GM06990 (cell line): Measurements from ENCODE around the gene SLFN12L.

ENCODE experiments used
- DNase-seq: peaks from one replicate; pipeline ENCODE4 v3.0.0-alpha.2; 2011; ENCODE audit not compliant: insufficient read length; ENCODE audit errors: extremely low read depth
- H3K27me3 ChIP-seq: replicated peaks from 2 replicates; pipeline ENCODE4 v1.6.0; 2011; ENCODE audit warnings: low read length; ENCODE audit not compliant: control insufficient read depth, insufficient read depth
- H3K36me3 ChIP-seq: 2 replicates; pipeline ENCODE4 v1.5.1; 2011; ENCODE audit warnings: low read length; ENCODE audit not compliant: control insufficient read depth, insufficient read depth
- H3K4me3 ChIP-seq: replicated peaks from 2 replicates; pipeline ENCODE4 v1.5.1; 2011; ENCODE audit warnings: low read depth, mild to moderate bottlenecking, control low read depth, low read length
- TF ChIP-seq, protein P1 (sequence below): IDR thresholded peaks from 2 replicates; pipeline ENCODE4 v1.5.1; 2011; ENCODE audit warnings: low read length, control low read depth, mild to moderate bottlenecking, inconsistent platforms; ENCODE audit not compliant: insufficient read depth, poor library complexity, severe bottlenecking

The SLFN12L gene

DNA sequence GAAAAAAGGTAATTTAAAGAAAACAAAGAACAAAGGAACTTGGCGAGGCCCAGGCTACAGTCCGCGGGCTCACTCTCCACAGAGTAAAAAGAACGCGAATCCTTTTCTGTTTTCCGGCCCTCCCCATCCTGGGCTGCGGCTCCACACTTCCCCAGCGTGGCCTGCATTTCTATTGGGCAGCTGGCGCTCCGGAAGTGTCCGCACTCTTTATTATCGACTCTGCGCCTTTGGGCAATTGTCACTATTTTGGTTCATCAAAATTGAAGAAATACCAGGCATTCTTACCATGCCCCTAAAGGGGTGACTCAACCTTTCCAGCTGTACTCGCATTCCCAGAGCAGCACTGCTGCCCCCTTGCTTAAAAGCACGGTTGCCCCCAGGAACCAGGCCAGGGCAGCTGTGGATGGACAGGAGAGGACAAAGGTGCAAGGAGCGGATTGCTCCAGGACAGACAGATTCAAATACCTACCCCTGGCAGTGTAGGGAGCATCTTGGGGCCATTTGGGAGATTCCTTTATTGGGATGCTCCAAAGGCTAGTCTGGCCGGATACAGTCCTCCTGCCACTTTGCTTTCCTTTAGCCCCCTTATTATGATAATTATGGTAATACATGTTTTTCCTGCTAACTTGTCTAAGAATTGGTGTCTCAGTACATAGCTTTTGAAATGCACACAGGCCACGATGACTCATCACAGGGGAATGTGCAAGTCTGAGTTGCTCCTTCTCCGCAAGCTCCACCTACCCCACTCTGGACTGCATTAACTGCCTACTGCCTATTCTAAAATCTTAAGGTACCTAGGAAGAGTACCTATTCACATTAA, 104.2 kb downstream of the SLFN12L start:
- DNase-seq = peak; percentile 16
- peak overlapping the region; percentile 73 for H3K4me3 ChIP-seq

DNA sequence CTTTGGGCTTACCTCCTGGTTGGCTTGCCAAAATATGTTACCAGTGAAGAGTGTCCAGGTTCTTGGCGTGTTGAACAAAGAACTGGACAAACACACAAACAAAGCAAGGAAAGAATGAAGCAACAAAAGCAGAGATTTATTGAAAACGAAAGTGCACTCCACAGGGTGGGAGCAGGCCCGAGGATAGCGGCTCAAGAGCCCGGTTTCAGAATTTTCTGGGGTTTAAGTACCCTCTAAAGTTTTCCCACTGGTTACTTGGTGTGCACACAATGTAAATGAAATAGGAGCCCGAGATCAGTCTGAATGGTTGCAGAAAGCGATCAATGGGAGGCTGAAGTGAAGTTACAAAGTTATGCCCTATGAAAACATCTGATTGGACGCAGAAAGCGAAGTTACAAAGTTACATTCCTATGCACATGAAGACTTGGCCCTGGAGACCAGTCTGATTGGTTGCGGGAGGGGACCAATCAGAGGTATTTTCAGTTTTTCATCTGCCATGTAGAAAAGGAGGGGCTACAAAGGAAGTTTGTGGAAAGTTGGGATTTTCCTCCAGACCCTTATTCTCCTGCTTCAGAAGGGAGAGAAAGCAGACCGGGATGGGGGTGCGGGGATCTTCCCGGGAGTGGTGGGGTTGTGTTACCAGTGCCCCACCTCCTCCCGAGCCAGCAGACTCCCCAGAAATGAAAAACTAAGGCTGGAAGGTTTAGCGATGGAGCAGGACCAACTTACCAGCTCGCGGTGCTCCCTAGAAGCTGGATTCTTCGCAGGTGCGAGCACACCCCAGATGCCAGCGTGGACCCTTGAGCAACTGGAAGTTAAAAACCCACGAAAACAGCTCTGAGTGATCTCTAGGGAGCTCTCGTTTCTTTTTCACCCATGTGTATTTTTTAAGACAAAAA, 105.1 kb downstream of the SLFN12L start, which contains the start of gene SLFN12:
SLFN12 (minus strand) TSS at position 325 of the 899 bp plus-strand sequence. CDS start 9,472 bp downstream, outside the sequence.
- no peaks in the 10 kb centered on the region for H3K36me3 ChIP-seq
- no peaks in the 10 kb centered on the region for H3K27me3 ChIP-seq
- TF ChIP-seq, protein P1, sequence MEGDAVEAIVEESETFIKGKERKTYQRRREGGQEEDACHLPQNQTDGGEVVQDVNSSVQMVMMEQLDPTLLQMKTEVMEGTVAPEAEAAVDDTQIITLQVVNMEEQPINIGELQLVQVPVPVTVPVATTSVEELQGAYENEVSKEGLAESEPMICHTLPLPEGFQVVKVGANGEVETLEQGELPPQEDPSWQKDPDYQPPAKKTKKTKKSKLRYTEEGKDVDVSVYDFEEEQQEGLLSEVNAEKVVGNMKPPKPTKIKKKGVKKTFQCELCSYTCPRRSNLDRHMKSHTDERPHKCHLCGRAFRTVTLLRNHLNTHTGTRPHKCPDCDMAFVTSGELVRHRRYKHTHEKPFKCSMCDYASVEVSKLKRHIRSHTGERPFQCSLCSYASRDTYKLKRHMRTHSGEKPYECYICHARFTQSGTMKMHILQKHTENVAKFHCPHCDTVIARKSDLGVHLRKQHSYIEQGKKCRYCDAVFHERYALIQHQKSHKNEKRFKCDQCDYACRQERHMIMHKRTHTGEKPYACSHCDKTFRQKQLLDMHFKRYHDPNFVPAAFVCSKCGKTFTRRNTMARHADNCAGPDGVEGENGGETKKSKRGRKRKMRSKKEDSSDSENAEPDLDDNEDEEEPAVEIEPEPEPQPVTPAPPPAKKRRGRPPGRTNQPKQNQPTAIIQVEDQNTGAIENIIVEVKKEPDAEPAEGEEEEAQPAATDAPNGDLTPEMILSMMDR = no peak
- DNase-seq = peak; percentile 44
- H3K4me3 ChIP-seq = peak within 1 kb of the TSS; percentile 73

More for the DNA sequence above, 104.2 kb downstream of the SLFN12L start:
- H3K27me3 ChIP-seq = no peaks in the 10 kb centered on the region
- no peaks in the 10 kb centered on the region for H3K36me3 ChIP-seq
- TF ChIP-seq, protein P1 = no peak

DNA sequence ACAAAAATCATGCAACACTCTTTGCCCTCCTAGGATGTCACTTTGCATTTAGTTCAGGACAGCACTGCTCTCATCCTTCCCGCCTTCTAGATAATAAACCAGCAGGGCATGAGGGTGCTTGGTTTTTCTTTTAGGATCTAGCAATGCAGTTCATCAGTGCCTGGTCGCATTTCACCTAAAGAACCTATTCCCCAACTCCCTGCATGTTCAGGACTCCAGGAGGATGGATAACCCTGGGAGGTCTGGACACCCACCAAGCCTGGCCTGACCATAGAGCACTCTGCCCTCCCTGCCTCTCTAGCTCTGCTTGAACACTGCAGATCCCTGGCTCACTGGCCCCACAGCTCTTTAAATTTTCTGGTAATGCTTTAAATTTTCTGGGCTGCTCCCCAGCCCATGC, 107.8 kb downstream of the SLFN12L start:
- Histone ChIP-seq H3K36me3 (no peaks in the 10 kb centered on the region; the same call in 1 of the 2 replicates), H3K27me3 (no peaks in the 10 kb centered on the region), H3K4me3 (no peak overlapping the region)
- TF ChIP-seq, protein P1 = no peak
- DNase-seq = no peak

DNA sequence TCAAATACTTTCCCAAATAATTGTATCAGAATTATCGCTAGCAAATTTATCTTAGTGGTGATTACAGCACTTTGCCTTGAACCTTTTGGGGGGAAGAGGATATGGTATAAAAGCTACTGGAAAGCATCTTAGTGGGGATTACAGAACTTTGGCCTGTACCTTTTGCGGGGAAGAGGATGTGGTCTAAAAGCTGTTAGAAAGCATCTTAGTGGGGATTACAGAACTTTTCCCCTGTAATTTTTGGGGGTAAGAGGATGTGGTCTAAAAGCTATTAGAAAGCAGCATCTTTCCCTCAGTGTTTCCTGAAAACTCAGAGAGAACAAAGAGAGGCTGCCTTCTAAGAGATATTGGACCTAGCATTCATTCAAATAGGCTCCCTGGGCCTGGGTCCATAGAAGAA, 109.2 kb downstream of the SLFN12L start:
- H3K36me3 ChIP-seq = no peaks in the 10 kb centered on the region; the same call in 1 of the 2 replicates
- TF ChIP-seq, protein P1 = no peak
- H3K27me3 ChIP-seq = no peaks in the 10 kb centered on the region
- H3K4me3 ChIP-seq = no peak overlapping the region
- DNase-seq = no peak

DNA sequence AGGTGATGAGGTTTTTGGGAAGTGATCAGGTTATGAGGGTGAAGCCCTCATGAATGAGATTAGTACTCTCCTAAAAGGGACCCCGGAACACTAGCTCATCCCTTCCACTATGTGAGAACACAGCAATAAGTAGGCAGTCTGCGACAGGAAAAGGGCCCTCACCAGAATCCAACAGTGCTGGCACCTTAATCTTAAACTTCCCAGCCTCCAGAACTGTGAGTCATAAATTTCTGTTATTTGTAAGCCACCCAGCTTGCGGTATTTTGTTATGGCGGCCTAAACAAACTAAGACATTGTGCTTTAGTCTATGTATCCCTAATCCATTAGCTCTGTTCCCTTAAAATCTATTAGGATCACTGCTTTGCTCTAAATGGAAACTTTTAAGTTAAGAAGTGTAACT, 113.7 kb downstream of the SLFN12L start:
- Histone ChIP-seq H3K36me3 (no peaks in the 10 kb centered on the region; the same call in 1 of the 2 replicates), H3K27me3 (no peaks in the 10 kb centered on the region), H3K4me3 (no peak overlapping the region)
- TF ChIP-seq, protein P1 = no peak
- DNase-seq = no peak
